Mammary epithelial cell (primary cell): ENCODE results near the gene BMPR1A.

Experiments used
- CTCF ChIP-seq, 2 donors: IDR thresholded peaks in 1 of 2; conservative IDR thresholded peaks in 1 of 2; 2 replicates each; pipeline ENCODE4 v1.5.1; 2011 to 2012; ENCODE audit warnings: inconsistent platforms in 2 of 2, low read length in 2 of 2, mild to moderate bottlenecking in 2 of 2, control low read depth in 1 of 2, low read depth in 1 of 2; ENCODE audit not compliant: insufficient read depth in 1 of 2; ENCODE audit errors: extremely low read depth in 1 of 2
- EZH2 ChIP-seq: IDR thresholded peaks from 2 replicates; pipeline ENCODE4 v1.6.1; 2012; ENCODE audit warnings: low read length, inconsistent platforms, borderline replicate concordance

- TF ChIP-seq EZH2 (no peak), CTCF (conservative IDR thresholded peaks at IDR 0.05 in 1 of 2, IDR thresholded peaks at IDR 0.05 in 1 of 2; ENCODE audit: extremely low read depth in 1 of 2, insufficient read depth in 1 of 2, low read depth in 1 of 2, low read length in 2 of 2) (no peak)
These were observed 173.3 kb downstream of the BMPR1A start for GRCh38 chr10:86929468-86930380.
